GM18858 (cell line): Measurements from ENCODE around the gene VAC14.

Source experiments
- ATAC-seq: cut with Tn5 transposase; IDR thresholded peaks from one replicate; pipeline ENCODE4 v1.9.1; 2021; ENCODE audit not compliant: unreplicated experiment

VAC14 gene

DNA sequence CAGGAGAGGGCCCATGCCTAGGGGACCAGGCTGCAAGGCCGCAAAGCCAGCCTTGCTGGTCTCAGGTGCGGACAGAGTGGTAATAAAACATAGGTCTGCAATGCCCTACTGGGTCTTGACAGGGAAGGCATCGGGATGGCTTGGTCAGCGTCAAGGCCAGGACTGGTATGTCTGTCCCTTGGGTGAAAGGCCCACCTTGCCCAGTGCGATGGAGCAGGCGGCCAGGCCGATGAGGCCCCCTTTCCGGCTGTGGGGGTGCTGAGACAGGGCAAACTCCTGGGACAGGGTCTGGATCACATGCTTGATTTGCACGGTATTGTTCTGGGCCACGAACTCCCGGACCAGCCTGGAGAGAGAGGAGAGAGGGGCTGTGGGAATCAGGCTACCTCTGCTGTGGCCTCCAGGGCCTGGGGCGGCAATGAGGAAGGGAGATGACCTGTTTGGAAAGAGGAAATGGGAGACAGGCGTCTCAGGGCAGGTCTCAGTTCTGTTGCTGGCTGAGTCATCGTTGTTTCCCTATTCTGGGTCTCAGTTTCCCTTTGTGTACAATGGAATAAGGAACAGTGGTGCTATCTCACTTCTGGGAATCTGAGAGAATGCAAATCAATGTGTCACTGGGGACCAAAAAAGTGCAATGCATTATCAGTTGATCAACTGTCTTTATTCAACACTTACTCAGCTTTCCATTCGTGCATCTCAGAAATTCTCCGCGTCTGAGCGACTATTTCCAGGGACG lies 14.8 kb downstream of the VAC14 start:
- no peak for ATAC-seq

DNA sequence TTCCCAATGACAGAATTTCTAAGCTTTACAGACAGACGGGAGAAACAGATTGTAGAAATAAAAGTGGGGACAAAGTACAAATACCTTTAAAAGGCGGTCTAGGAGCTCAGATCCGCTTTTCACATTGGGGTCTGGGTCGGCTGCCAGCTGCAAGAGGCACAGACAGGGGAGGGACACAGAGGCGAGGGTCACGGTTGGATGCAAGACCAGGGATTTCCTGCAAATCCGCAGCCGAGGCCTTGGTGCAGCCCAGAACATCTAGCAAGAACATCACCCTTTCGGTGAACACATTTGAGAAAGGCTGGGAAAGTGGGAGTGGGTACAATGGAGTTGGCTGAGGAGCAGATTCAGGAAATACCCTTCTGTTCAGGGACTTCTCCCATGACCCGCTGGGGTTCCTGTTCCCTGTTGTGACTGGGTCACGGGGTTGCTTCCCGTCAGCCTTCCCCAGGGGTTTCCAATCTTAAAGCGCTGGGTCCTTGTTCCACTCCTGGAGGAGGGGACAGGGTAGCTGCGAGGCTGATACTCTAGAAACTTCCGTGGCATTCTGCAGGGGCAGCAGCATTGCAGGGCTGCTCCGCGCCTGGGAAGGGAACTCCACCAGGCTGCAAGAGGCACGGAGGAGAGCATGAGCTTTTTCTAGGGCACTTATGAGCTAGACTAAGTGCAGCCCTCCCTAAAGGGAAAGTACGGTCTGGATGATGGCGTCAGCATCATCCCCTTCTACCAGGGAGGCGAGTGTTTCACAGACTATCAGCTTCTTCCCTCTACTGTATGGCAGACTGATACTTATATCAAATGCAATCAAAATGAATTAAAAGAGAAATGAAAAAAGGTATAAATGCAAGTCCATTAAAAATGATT lies 16.0 kb downstream of the VAC14 start:
- ATAC-seq = no peak

DNA sequence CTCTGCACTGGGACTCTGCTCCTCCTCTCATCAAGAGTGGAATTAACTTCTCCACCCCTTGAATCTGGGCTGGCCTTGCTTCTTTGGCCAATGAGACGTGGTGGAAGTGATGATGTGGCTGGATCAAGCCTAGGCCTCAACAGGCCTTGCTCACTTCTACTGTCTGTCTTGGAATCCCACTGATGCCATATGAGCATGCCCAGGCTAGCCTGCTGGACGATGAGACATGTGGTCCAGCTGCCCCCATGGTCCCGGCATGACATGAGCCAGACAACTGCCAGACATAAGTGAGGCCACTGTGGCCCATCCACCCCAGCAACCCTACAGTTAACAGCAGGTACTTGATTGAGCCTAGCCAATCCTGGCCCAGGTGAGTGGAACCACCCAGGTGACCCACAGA lies 18.7 kb downstream of the VAC14 start:
- no peak for ATAC-seq

DNA sequence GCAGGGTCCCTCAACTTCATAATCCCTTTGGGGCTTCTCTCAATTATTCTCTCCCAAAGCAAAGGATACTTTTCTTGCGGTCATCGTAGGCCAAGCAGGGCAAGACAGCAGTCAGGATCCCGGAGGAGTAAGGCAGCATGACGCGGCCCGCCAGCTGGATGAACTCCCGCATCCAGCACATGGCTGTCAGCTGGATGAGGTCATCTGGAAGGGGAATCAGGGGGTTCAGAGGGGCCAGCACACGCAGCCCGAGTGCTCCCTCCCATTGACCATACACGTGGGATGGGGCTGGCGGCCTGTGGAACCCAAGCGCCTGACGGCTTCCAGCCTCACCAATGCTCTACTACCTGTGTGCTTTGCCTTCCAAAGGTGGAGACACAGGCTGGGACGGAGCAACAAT lies 19.2 kb downstream of the VAC14 start:
- ATAC-seq = no peak

DNA sequence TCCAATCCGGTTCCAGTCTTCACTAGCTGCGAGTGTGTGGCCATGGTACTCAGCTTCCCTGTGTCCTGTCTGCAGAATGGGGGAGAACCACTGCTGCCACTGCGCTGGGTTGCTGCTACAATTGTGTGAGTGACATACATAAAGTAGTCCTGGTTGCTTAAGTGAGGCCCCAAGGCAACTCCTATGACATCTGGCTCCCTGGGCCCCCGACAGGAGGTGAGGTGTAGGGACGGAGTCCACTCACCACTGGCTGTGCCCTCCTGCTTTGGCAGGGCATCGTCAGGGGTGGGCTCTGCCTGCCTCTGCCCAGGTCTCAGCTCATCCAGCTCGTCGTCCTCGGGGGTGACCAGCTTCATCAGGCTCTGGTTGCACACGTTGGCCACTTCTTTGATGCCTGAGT lies 20.4 kb downstream of the VAC14 start:
- no peak for ATAC-seq

DNA sequence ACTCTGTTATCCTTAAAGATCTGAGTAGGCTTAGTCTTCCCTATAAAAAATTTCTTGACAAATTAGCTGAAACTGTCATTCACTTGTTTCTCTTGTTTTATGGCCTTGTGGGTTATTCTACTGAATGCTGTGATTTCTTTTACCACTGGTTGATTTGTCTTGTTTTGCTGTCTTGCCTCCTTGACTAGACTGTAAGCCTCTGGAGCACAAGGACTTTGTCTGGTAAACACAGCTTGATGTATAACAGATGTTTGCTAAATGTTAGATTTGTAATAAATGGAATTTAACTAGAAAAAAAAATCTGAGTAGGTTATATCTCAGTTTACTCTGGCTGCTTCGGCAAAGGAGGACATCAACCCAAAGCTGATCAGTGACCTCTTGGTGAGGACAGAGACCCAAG lies 21.6 kb downstream of the VAC14 start:
- no peak for ATAC-seq

DNA sequence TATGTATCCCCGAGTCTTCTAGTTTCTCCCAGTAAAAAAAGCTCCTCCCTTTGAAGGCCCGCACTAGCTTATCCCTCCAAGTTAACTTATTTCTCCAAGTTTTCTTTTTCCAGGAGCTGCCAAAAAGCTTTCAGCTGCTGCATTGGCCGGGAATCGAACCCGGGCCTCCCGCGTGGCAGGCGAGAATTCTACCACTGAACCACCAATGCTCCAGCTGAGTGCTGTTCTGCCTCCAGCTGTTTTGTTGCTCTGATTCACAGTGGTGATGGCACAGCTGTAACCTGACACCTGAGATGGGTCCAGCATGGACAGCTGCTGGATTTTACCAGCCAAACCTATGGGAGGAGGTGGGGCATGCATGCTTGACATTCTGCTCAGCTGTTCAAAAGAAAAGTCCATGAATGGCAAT lies 22.1 kb downstream of the VAC14 start:
- ATAC-seq = no peak

DNA sequence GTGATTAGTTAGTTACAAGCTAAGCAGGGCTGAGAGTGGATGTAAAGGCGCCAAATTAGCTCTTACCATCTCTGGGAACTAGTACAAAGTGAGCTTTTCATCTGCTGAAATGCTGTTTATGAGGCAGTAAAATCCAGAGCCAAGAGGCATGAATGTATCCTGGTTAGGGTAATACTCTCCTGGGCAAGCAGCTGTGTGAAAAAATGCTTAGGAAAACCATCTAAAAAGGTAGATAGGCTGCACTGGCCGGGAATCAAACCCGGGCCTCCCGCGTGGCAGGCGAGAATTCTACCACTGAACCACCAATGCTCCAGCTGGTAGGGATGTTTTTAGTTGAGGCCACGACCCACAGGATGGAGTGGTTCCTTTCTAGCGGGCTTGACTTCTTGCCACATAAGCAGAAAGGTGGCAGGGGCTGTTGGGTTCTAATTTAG lies 23.0 kb downstream of the VAC14 start:
- no peak for ATAC-seq

DNA sequence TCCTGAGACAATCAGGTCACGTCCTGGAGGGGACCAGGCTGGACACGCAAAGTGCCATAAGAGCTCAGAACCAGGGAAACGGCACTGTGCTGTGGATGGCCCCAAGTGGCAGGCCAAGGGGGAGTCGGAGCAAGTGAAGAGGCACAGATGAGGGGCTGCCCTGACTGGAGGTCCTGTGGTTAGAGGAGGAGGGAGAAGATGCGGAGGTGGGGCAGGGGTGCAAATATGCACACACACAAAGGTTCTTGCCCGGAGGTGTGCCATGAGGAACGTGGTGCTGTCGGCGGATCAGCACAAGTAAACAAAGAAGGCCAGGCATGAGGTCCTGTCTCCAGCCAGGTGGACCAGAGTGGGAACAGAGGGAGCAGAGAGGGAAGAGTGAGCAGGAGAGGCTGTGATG lies 23.5 kb downstream of the VAC14 start:
- no peak for ATAC-seq

DNA sequence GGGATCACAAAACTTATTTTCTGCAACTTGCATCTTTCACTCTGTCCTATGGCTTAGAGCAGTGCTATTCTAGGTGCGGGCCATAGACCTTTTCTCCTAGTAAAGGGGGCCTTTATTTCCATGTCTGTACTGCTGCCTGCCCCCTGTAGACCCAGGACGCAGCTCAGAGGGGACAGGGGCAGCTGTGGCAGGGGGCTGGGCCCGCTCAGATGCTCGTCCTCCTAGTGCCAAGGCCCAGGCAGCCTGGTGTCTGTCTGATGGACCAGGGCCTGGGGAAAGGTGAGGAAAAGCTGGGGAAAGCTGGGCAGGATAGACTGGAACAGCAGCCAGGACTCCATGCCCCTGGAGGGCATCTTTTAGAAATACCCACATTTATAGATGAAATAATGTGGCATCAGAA lies 25.6 kb downstream of the VAC14 start:
- ATAC-seq = no peak

DNA sequence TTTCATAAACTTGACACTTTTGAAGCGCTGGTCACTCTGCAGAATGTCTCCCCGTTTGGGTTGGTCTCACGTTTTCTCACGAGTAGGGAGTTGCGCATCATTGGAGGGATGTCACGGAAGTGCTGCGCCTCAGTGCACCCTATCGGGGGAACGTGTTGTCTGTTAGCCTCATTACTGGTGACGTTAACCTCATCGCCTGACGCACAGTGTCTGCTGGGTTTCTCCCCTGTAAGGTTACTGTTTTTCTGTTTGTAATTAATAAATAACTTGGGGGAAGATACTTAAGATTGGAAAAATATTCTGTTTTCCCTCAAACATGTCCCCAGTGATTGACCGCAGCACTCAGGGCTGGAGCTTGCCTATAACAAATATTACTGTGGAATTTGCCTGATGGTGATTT lies 26.7 kb downstream of the VAC14 start:
- ATAC-seq = no peak

DNA sequence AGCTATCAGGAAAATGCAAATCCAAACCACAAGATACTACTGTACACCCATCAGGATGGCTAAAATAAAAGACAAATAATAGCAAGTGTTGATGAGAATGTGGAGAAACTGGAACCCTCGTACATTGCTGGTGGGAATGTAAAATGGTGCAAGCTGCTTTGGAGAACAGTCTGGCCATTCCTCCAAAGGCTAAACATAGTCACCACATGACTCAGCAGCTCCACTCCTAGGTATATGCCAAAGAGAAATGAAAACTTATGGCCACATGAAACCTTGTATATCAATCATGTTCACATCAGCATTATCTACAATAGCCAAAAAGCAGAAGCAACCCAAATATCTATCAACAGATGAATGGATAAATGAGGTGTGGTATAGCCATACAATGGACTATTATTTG lies 28.5 kb downstream of the VAC14 start:
- ATAC-seq = no peak

DNA sequence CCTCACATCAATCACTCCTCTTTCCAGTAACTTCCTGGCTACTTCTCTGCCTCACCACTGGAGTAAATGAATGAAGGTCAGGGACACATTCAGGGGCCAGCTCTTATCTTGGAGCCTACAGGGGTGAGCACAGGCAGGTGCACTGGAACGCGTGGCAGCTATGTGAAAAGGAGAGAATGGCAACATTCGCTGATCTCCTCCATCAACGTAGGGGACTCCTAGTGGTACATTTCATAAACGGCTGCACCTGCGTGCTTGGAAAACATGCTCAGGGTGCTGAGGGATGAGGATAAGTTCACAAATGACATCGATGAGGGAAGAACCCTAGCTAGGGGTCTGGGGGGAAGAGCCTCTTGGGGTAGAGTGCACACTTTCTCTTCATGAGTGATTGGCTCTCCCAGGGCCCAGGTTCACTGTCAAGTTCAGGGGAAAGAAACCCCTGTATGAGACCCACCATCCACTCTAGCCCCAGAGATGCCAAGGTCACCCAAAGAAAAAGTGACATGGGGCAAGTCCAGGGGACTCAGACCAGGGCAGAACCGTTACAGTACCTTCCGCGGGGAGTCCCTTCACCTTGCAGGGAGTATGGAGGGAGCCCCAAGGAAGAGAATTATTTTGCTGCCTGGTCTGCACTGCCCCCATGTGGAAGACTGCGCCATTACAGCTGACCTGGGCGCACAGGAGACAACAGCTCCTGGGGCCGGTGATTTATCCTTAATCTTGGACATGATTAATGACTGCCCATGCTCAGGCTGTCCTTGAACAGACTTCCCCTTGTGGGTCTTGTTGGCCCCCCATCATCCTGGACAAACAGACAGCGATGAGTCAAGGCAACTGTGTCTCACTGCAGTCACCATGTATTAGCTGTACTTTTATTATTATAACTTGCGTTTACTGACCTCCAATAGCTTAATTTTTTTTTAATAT lies 30.1 kb downstream of the VAC14 start:
- no peak for ATAC-seq

DNA sequence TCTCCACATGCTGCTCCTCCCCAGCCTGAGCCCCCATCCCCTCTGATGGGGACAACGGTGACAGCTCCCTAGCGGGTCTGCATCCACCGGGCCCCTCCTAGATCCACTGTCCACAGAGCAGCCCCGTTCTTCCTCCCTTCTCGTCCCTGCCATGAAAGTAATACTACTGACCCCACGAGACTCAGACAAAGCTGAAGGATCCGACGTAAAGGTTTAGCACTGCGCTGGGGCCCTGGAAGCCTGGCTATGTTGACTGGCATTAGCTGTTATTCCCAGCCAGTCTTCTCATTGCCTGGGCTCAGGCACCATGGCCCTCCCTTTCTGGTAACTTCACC lies 30.7 kb downstream of the VAC14 start:
- no peak for ATAC-seq

DNA sequence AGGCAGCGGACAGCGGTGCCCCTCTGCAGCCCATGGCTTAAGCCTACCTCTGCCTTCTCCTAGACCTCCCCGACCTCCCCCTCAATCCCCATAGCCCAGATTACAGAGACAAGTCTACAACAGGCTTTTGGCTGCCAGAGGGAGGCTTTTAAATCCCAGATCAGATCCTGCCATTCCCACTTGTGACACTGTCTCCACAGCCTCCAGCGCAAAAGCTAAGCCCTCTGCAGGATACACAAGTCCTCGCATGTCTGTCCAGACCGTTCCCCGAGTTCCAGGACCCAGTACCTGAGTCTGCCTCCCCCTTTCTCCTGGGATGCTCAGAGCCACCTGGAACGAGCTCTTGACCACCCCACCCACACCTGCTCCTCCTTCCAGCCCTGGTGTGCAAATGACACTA lies 31.2 kb downstream of the VAC14 start:
- ATAC-seq = no peak

DNA sequence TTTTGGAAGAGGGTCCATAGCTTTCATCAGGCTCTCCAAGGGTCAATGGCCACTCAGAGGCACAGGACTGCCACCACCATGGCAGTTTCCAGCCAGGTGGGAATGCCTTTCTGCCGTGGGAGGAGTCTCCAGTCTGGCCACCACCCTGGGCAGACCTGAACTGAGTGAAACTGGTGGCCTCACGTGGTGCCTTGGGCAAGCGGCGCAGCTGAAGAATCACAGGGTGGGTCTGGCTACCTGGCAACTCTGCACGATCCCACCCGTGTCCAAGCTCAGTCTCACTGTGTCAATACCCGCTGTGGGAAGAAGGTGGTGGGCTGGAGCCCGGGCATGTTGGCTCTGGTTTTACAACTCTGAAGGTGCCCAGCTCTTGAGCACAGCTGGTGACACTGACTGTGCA lies 31.8 kb downstream of the VAC14 start:
- ATAC-seq = no peak

DNA sequence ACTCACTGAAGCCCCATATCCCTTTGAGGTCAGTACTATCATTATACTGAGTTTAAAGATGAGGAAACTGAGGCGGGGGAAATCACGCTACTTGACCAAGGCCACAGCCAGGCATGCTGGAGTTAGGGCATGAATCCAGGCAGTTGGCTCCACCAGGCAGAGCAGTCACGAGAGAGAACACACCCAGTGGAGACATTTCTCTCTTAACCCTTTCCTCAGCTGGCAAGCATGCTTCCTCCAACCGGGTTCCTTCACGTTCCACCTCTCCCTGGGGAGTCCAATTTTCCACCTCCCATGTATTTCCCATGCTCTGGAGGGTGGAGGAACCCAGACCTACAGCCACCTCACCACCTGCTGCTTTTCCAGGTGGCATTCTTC lies 32.8 kb downstream of the VAC14 start:
- ATAC-seq = no peak

DNA sequence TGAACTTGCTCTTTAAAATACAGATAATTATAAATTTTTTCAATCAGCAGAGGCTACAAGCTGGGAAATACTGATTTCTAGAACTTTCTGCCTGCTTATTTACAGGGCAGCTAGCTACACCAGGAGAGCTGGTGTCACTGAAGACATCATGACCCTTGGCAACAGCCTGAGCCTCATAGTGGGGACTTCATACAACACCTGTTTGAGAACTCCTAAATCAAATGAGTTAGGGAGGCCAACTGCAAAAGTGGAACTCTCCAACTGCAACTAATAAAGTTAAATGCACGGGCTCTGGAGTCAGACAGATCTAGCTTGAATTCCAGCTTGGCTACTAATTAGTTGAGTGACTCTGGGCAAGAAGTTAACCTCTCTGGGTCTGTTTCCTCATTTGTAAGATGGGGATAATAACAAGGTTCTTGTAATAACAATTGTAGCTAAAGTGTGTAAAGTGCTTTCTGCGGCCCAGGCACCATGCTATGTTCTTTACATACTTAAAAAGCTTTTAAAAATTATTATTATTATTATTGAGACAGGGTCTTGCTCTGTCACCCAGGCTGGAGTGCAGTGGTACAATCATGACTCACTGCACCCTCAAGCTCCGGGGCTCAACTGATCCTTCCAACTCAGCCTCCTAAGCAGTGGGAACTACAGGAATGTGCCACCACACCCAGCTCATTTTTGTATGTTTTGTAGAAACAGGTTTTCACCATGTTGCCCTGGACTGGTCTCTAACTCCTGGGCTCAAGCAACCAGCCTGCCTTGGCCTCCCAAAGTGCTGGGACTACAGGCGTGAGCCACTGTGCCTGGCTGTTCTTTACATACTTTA lies 33.4 kb downstream of the VAC14 start:
- ATAC-seq = no peak

DNA sequence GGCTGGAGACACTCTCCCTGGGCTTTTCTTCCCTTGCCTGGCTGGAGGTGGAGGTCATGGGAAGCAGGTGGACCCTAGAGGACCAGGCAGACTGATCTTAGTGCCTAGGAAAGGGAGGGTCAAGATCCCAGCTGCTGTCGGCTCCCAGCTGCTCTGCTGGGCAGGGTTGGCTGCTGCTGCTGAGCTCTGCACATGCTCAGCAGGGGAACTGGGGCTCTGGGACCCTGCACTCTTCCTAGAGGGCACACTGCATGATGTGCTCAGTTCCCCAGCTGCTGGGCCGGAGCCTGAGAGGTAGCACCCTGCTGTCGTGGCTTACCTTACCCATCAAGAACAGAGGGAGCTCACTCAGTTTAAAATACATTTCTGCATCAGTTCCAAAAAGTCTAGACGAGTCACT lies 34.3 kb downstream of the VAC14 start:
- ATAC-seq = no peak

DNA sequence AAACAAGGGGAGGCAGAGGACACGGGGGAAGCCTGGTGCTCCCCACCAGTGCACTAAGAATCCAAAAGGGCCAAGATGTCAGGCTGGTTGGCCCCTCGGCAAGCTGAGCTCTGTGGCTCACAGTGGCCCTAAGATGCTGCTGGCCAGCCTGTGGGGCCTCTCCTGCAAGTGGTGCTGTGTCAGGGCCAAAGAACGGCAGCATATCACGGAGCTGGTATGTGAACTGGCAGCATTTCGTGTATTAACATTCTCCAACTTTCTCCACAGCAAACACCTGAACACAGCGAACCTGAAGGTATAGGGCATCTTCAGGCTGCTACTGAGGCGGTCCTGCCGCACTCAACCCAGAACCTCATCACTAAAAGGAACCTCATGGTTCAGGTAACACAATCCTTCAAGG lies 34.8 kb downstream of the VAC14 start:
- no peak for ATAC-seq

DNA sequence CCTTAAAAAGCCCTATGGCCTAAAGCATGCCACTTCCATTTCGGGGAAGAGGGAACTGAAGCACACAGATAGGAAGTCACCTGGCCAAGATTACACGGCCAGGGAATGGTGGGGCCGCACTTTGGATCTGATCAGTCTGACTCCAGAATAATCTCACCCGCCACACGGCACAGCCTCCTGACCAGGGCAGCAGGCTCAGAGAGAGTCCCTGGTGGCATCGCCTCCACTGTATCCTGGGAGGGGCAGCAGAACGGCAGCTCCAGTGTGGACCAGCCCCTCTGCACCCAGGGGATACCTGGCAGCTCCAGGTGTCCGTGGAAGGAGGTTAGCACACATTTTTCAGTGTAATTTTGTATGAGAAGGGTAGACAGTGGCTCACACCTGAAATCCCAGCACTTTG lies 35.5 kb downstream of the VAC14 start:
- ATAC-seq = no peak
